Fibroblast of lung (primary cell): Measurements from ENCODE around the gene TBC1D22A.

ENCODE experiments used
- EZH2 ChIP-seq: IDR thresholded peaks from 2 replicates; pipeline ENCODE4 v1.5.1; 2012; ENCODE audit warnings: low read length, control low read depth, mild to moderate bottlenecking; ENCODE audit errors: missing control alignments
- TF ChIP-seq, protein P1 (sequence below), 2 donors: IDR thresholded peaks in 1 of 2; conservative IDR thresholded peaks in 1 of 2; 1 replicate in 1 of 2; 2 replicates in 1 of 2; pipeline ENCODE4 v1.5.1; 2011 to 2012; ENCODE audit warnings: low read length in 2 of 2, control low read depth in 1 of 2, inconsistent platforms in 1 of 2, low read depth in 1 of 2, mild to moderate bottlenecking in 1 of 2

DNA sequence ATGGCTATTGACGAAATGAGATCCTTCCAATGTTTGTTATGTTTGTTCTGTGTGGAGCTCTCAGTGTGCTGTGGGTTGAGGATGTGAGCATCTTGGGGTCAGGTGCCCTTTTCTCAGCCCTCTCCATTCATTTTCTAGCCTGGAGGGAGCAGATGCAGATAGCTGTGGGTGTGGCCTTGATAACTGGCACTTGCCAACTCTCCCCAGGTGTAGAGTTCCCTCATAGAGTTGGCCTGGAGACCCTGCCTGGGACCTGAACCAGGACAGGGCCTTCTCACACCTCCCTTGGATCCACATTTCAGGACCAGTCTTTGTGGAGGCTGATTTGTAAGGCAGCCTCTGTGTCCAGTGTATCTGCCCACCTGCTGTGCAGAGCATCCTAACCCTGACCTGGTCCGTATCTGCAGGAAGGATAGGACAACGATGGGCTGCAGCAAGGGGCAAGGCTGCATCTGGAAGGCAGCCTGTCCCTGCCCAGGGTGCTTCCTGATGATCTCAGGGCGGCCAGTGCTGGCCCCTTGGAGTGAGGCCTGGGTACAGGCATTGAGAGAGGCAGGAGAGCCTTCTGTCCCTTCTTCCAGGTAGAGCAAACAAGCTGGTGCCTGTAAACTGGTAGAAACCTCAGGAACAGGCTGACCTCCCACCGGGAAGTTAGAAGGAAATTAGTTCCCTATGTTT lies 245.9 kb downstream of the TBC1D22A start:
- TF ChIP-seq EZH2, result no peak
- TF ChIP-seq, protein P1, sequence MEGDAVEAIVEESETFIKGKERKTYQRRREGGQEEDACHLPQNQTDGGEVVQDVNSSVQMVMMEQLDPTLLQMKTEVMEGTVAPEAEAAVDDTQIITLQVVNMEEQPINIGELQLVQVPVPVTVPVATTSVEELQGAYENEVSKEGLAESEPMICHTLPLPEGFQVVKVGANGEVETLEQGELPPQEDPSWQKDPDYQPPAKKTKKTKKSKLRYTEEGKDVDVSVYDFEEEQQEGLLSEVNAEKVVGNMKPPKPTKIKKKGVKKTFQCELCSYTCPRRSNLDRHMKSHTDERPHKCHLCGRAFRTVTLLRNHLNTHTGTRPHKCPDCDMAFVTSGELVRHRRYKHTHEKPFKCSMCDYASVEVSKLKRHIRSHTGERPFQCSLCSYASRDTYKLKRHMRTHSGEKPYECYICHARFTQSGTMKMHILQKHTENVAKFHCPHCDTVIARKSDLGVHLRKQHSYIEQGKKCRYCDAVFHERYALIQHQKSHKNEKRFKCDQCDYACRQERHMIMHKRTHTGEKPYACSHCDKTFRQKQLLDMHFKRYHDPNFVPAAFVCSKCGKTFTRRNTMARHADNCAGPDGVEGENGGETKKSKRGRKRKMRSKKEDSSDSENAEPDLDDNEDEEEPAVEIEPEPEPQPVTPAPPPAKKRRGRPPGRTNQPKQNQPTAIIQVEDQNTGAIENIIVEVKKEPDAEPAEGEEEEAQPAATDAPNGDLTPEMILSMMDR (conservative IDR thresholded peaks at IDR 0.05 in 1 of 2, IDR thresholded peaks at IDR 0.05 in 1 of 2; ENCODE audit: low read depth in 1 of 2, low read length in 2 of 2), result no peak
